Erythroblast (primary cell): ENCODE data around the gene TCF12.

ENCODE experiments used
- GATA1 ChIP-seq: IDR thresholded peaks from 2 replicates; pipeline ENCODE4 v1.6.1; 2011; ENCODE audit warnings: low read depth, mild to moderate bottlenecking, control low read depth, low read length, moderate library complexity
- POLR2A ChIP-seq: IDR thresholded peaks from 2 replicates; pipeline ENCODE4 v1.6.1; 2011; ENCODE audit warnings: mild to moderate bottlenecking, low read length

- no peak for TF ChIP-seq POLR2A
- TF ChIP-seq GATA1 = no peak
Observed at GRCh38 chr15:57003418-57003817, 85.0 kb downstream of the TCF12 start.
